Nephron progenitor cell (in vitro differentiated cells): Measurements from ENCODE around the gene DMD.
A peak's percentile ranks its signal among the peaks of the same experiment; 100 is the strongest.

Experiments
- DNase-seq: peaks from one replicate; pipeline ENCODE4 v3.0.0; 2021
- H3K27ac Mint-ChIP-seq: 2 replicates; pipeline ENCODE4 v1.8.0; 2021; ENCODE audit warnings: mild to moderate bottlenecking, moderate library complexity, mixed read lengths
- H3K27me3 Mint-ChIP-seq: 2 replicates; pipeline ENCODE4 v1.8.0; 2021; ENCODE audit warnings: mild to moderate bottlenecking, low read depth, mixed read lengths; ENCODE audit not compliant: poor library complexity
- H3K36me3 Mint-ChIP-seq: 2 replicates; pipeline ENCODE4 v1.8.0; 2021; ENCODE audit warnings: low read depth, mixed read lengths
- H3K4me1 Mint-ChIP-seq: 2 replicates; pipeline ENCODE4 v1.8.0; 2021; ENCODE audit warnings: mixed read lengths
- H3K4me3 Mint-ChIP-seq: 2 replicates; pipeline ENCODE4 v1.8.0; 2021; ENCODE audit warnings: mild to moderate bottlenecking, moderate library complexity, mixed read lengths
- H3K9me3 Mint-ChIP-seq: 2 replicates; pipeline ENCODE4 v1.8.0; 2021; ENCODE audit warnings: mild to moderate bottlenecking, moderate library complexity, mixed read lengths
- CTCF ChIP-seq: fragments of 200-600 bp; sonication (generic); IDR thresholded peaks from 2 replicates; pipeline ENCODE4 v1.5.0; 2021; ENCODE audit warnings: antibody characterized with exemption

DMD gene

GRCh38 chrX:31268359-31268758, 1943.0 kb downstream of the DMD start:
- TF ChIP-seq CTCF, result no peak
- H3K36me3 Mint-ChIP-seq, result no peaks in the 10 kb centered on the region
- no peak for DNase-seq
- no peak overlapping the region for H3K27ac Mint-ChIP-seq
- no peak overlapping the region for H3K4me3 Mint-ChIP-seq
- H3K27me3 Mint-ChIP-seq, result peaks cover 5% of the 10 kb centered on the region
- H3K4me1 Mint-ChIP-seq, result peaks cover 41% of the 10 kb centered on the region
- H3K9me3 Mint-ChIP-seq, result peaks cover 33% of the 10 kb centered on the region

GRCh38 chrX:31266203-31267076, 1944.9 kb downstream of the DMD start:
- peak; percentile 68 for DNase-seq
- TF ChIP-seq CTCF, result no peak
- H3K27ac Mint-ChIP-seq, result peak overlapping the region; percentile 44
- H3K27me3 Mint-ChIP-seq, result peaks cover 5% of the 10 kb centered on the region
- peak overlapping the region; percentile 88 for H3K4me3 Mint-ChIP-seq
- H3K36me3 Mint-ChIP-seq, result no peaks in the 10 kb centered on the region
- peaks cover 42% of the 10 kb centered on the region for H3K4me1 Mint-ChIP-seq
- H3K9me3 Mint-ChIP-seq, result peaks cover 33% of the 10 kb centered on the region

GRCh38 chrX:31265383-31265782, 1946.0 kb downstream of the DMD start:
- peaks cover 5% of the 10 kb centered on the region for H3K27me3 Mint-ChIP-seq
- peaks cover 28% of the 10 kb centered on the region for H3K9me3 Mint-ChIP-seq
- no peak for TF ChIP-seq CTCF
- no peak overlapping the region for H3K27ac Mint-ChIP-seq
- no peaks in the 10 kb centered on the region for H3K36me3 Mint-ChIP-seq
- no peak for DNase-seq
- H3K4me3 Mint-ChIP-seq, result peak overlapping the region; percentile 88
- H3K4me1 Mint-ChIP-seq, result peaks cover 42% of the 10 kb centered on the region

- Mint-ChIP-seq H3K4me3 (no peak overlapping the region), H3K9me3 (peaks cover 32% of the 10 kb centered on the region), H3K36me3 (peaks cover 18% of the 10 kb centered on the region), H3K4me1 (peaks cover 27% of the 10 kb centered on the region), H3K27me3 (no peaks in the 10 kb centered on the region), H3K27ac (no peak overlapping the region)
- TF ChIP-seq CTCF, result no peak
- DNase-seq, result no peak
Measured at GRCh38 chrX:31260351-31260750, 1951.0 kb downstream of the DMD start.

GRCh38 chrX:31258166-31258565, 1953.2 kb downstream of the DMD start:
- Mint-ChIP-seq H3K27ac (no peak overlapping the region), H3K4me3 (no peak overlapping the region), H3K9me3 (peaks cover 22% of the 10 kb centered on the region), H3K27me3 (no peaks in the 10 kb centered on the region), H3K4me1 (peaks cover 7% of the 10 kb centered on the region), H3K36me3 (peaks cover 22% of the 10 kb centered on the region)
- DNase-seq, result no peak
- TF ChIP-seq CTCF, result no peak
